ENCODE results near the gene KERA.

Gene KERA

GRCh38 chr12:91099836-91100235 is 42.0 kb upstream of the KERA start:
- DNase-seq (ENCODE audit: insufficient read length, low spot score) (no peak), FAIRE-seq (no peak)
- no peak for TF ChIP-seq CTCF (IDR thresholded peaks at IDR 0.05; ENCODE audit: insufficient read depth, missing control alignments)

GRCh38 chr12:91099341-91099740 is 41.5 kb upstream of the KERA start:
- FAIRE-seq (no peak), DNase-seq (ENCODE audit: insufficient read length, low spot score) (no peak)
- TF ChIP-seq CTCF (IDR thresholded peaks at IDR 0.05; ENCODE audit: insufficient read depth, missing control alignments) = no peak

GRCh38 chr12:91098941-91099340 is 41.1 kb upstream of the KERA start:
- DNase-seq (ENCODE audit: insufficient read length, low spot score) = no peak
- FAIRE-seq = no peak
- no peak for TF ChIP-seq CTCF (IDR thresholded peaks at IDR 0.05; ENCODE audit: insufficient read depth, missing control alignments)

- FAIRE-seq (no peak), DNase-seq (ENCODE audit: insufficient read length, low spot score) (no peak)
- no peak for TF ChIP-seq CTCF (IDR thresholded peaks at IDR 0.05; ENCODE audit: insufficient read depth, missing control alignments)
These were observed 40.6 kb upstream of the KERA start for GRCh38 chr12:91098461-91098860.

- no peak for DNase-seq (ENCODE audit: insufficient read length, low spot score)
- FAIRE-seq = no peak
- no peak for TF ChIP-seq CTCF (IDR thresholded peaks at IDR 0.05; ENCODE audit: insufficient read depth, missing control alignments)
These were observed 37.1 kb upstream of the KERA start for GRCh38 chr12:91094957-91095356.

GRCh38 chr12:91094032-91094662 is 36.3 kb upstream of the KERA start:
- TF ChIP-seq CTCF (IDR thresholded peaks at IDR 0.05; ENCODE audit: insufficient read depth, missing control alignments) = no peak
- no peak for FAIRE-seq
- DNase-seq (ENCODE audit: insufficient read length, low spot score) = no peak

- DNase-seq (ENCODE audit: insufficient read length, low spot score) (no peak), FAIRE-seq (no peak)
- no peak for TF ChIP-seq CTCF (IDR thresholded peaks at IDR 0.05; ENCODE audit: insufficient read depth, missing control alignments)
These were observed 35.5 kb upstream of the KERA start for GRCh38 chr12:91093341-91093740.
